ENCODE measurements around the gene HNRNPH1. TPM values are rescaled to one million over a fixed set of nuclear protein-coding genes. Genes with fewer than 3 reads are reported as not detected.
A peak's percentile ranks its signal among the peaks of the same experiment; 100 is the strongest.

Gene HNRNPH1
- total RNA-seq, 1 experiment from 2014 or later, result 587 TPM

GRCh38 chr5:179619776-179620175 is 3.7 kb downstream of the HNRNPH1 start:
- ATAC-seq, result no peak
- no peaks in the 10 kb centered on the region for H3K27me3 ChIP-seq (ENCODE audit: control insufficient read depth, insufficient read depth, low read length)
- in situ Hi-C loops (cut with HindIII; ENCODE audit: low pct_unique_long_range_greater_than_20kb, low sequenced_read_pairs) (no loop called here), intact Hi-C loops (cut with micrococcal nuclease; ENCODE audit: unreplicated experiment) (no loop called here)
- ChIA-PET POLR2A (no interaction called here), CTCF (no interaction called here)
- H3K9me3 ChIP-seq (ENCODE audit: control insufficient read depth, insufficient read depth, low read depth, low read length), result no peaks in the 10 kb centered on the region
- H3K4me3 ChIP-seq (ENCODE audit: low read depth in 2 of 2, low read length in 2 of 2), result peak overlapping the region; percentile 76 to 99; a peak in 3 of 4 replicates
- BruUV-seq (replicated peaks), result no TSS peak
- H3K36me3 ChIP-seq (ENCODE audit: control insufficient read depth, insufficient read depth, low read length), result peaks cover 78% of the 10 kb centered on the region
- DNase-seq (ENCODE audit: low read depth, low spot score), result no peak
- peak overlapping the region; percentile 83; the same call in 1 of the 2 replicates for H3K27ac ChIP-seq (ENCODE audit: low read length)
- no peak for TF ChIP-seq REST (IDR thresholded peaks at IDR 0.05; ENCODE audit: insufficient read depth in 1 of 2, low read depth in 2 of 2, low read length in 1 of 2)
- TF ChIP-seq CTCF (IDR thresholded peaks at IDR 0.05), result no peak
- no peak for TF ChIP-seq TCF7L2 (IDR thresholded peaks at IDR 0.05; ENCODE audit: low read depth, low read length)
- no peak for TF ChIP-seq POLR2AphosphoS5 (IDR thresholded peaks at IDR 0.05; ENCODE audit: low read depth, low read length)
- TF ChIP-seq SIN3A (IDR thresholded peaks at IDR 0.05; ENCODE audit: borderline replicate concordance, insufficient read depth, low read depth, low read length), result no peak
- H3K4me1 ChIP-seq (ENCODE audit: control insufficient read depth, insufficient read depth, low read length), result peaks cover 57% of the 10 kb centered on the region

GRCh38 chr5:179618923-179619554 is 4.4 kb downstream of the HNRNPH1 start:
- in situ Hi-C loops (cut with HindIII; ENCODE audit: low pct_unique_long_range_greater_than_20kb, low sequenced_read_pairs), result no loop called here
- CTCF ChIA-PET, result interaction anchor here (0.6 kb wide), 1 partner anchor 50 kb away, joined by 4 read pairs; no protein-coding TSS in a partner anchor

More at GRCh38 chr5:179618923-179619554, 4.4 kb downstream of the HNRNPH1 start:
- no TSS peak for BruUV-seq (replicated peaks)
- Histone ChIP-seq H3K4me3 (ENCODE audit: low read depth in 2 of 2, low read length in 2 of 2) (peak overlapping the region; percentile 46 to 99), H3K9me3 (ENCODE audit: control insufficient read depth, insufficient read depth, low read depth, low read length) (no peaks in the 10 kb centered on the region), H3K36me3 (ENCODE audit: control insufficient read depth, insufficient read depth, low read length) (peaks cover 86% of the 10 kb centered on the region), H3K27ac (ENCODE audit: low read length) (peak overlapping the region; percentile 2; the same call in 1 of the 2 replicates), H3K27me3 (ENCODE audit: control insufficient read depth, insufficient read depth, low read length) (no peaks in the 10 kb centered on the region), H3K4me1 (ENCODE audit: control insufficient read depth, insufficient read depth, low read length) (peaks cover 57% of the 10 kb centered on the region)
- DNase-seq (ENCODE audit: low read depth, low spot score) (no peak), ATAC-seq (no peak)
- POLR2A ChIA-PET, result no interaction called here
- TF ChIP-seq POLR2AphosphoS5 (IDR thresholded peaks at IDR 0.05; ENCODE audit: low read depth, low read length), result no peak
- TF ChIP-seq TCF7L2 (IDR thresholded peaks at IDR 0.05; ENCODE audit: low read depth, low read length), result no peak
- TF ChIP-seq SIN3A (IDR thresholded peaks at IDR 0.05; ENCODE audit: borderline replicate concordance, insufficient read depth, low read depth, low read length), result no peak
- no peak for TF ChIP-seq REST (IDR thresholded peaks at IDR 0.05; ENCODE audit: insufficient read depth in 1 of 2, low read depth in 2 of 2, low read length in 1 of 2)
- TF ChIP-seq CTCF (IDR thresholded peaks at IDR 0.05), result no peak
- intact Hi-C loops (cut with micrococcal nuclease; ENCODE audit: unreplicated experiment), result no loop called here
